ENCODE results near the gene STKLD1.
A peak's percentile ranks its signal among the peaks of the same experiment; 100 is the strongest.

The STKLD1 gene

GRCh38 chr9:133424187-133424586 lies 48.0 kb downstream of the STKLD1 start:
- no peak for DNase-seq (ENCODE audit: low read depth, low spot score)
- POLR2A ChIA-PET = no interaction called here
- H3K4me3 ChIP-seq (ENCODE audit: low read depth, low read length) = no peak overlapping the region
- no peak for TF ChIP-seq CTCF (IDR thresholded peaks at IDR 0.05; ENCODE audit: insufficient read depth, low read length, missing control alignments)
- CTCF ChIA-PET = no interaction called here

GRCh38 chr9:133425049-133425632 lies 49.0 kb downstream of the STKLD1 start:
- no peak for TF ChIP-seq CTCF (IDR thresholded peaks at IDR 0.05; ENCODE audit: insufficient read depth, low read length, missing control alignments)
- ChIA-PET POLR2A (interaction anchor here (1.5 kb wide), 1 partner anchor 8 kb away, joined by 3 read pairs; no protein-coding TSS in a partner anchor), CTCF (interaction anchor here (1.2 kb wide), 1 partner anchor 19 kb away, joined by 4 read pairs; no protein-coding TSS in a partner anchor)
- DNase-seq (ENCODE audit: low read depth, low spot score) = no peak
- H3K4me3 ChIP-seq (ENCODE audit: low read depth, low read length) = no peak overlapping the region

- H3K4me3 ChIP-seq (ENCODE audit: low read depth, low read length) = no peak overlapping the region
- TF ChIP-seq CTCF (IDR thresholded peaks at IDR 0.05; ENCODE audit: insufficient read depth, low read length, missing control alignments) = no peak
- CTCF ChIA-PET = no interaction called here
- POLR2A ChIA-PET = interaction anchor here (1.5 kb wide), 1 partner anchor 9 kb away, joined by 3 read pairs; no protein-coding TSS in a partner anchor
- no peak for DNase-seq (ENCODE audit: low read depth, low spot score)
Measured at GRCh38 chr9:133426011-133426410, 49.8 kb downstream of the STKLD1 start.

- DNase-seq (ENCODE audit: low read depth, low spot score) = no peak
- CTCF ChIA-PET = no interaction called here
- H3K4me3 ChIP-seq (ENCODE audit: low read depth, low read length) = no peak overlapping the region
- no peak for TF ChIP-seq CTCF (IDR thresholded peaks at IDR 0.05; ENCODE audit: insufficient read depth, low read length, missing control alignments)
- POLR2A ChIA-PET = interaction anchor here (1.0 kb wide), 1 partner anchor 80 kb away, joined by 4 read pairs; the partner anchor contains the start of genes MED22 and RPL7A
Measured at GRCh38 chr9:133427658-133428348, 51.6 kb downstream of the STKLD1 start.

GRCh38 chr9:133428617-133429101 lies 52.5 kb downstream of the STKLD1 start:
- peak overlapping the region; percentile 6; the same call in 1 of the 2 replicates for H3K4me3 ChIP-seq (ENCODE audit: low read depth, low read length)
- DNase-seq (ENCODE audit: low read depth, low spot score) = no peak
- no peak for TF ChIP-seq CTCF (IDR thresholded peaks at IDR 0.05; ENCODE audit: insufficient read depth, low read length, missing control alignments)
- CTCF ChIA-PET = no interaction called here
- POLR2A ChIA-PET = no interaction called here

GRCh38 chr9:133429214-133429613 lies 53.0 kb downstream of the STKLD1 start:
- DNase-seq (ENCODE audit: low read depth, low spot score) = no peak
- no peak for TF ChIP-seq CTCF (IDR thresholded peaks at IDR 0.05; ENCODE audit: insufficient read depth, low read length, missing control alignments)
- no peak overlapping the region for H3K4me3 ChIP-seq (ENCODE audit: low read depth, low read length)
- ChIA-PET CTCF (no interaction called here), POLR2A (no interaction called here)

Data from AG04449 (cell line).